ENCODE measurements around the gene NOTCH3.

NOTCH3 gene

GRCh38 chr19:15123031-15123890, 77.5 kb downstream of the NOTCH3 start:
- no peak for DNase-seq (ENCODE audit: low read depth)

GRCh38 chr19:15122331-15123030, 78.3 kb downstream of the NOTCH3 start:
- no peak for DNase-seq (ENCODE audit: low read depth)

- DNase-seq (ENCODE audit: low read depth): no peak
Observed at GRCh38 chr19:15120135-15121026, 80.4 kb downstream of the NOTCH3 start.

- DNase-seq (ENCODE audit: low read depth): no peak
Observed at GRCh38 chr19:15118789-15119494, 81.9 kb downstream of the NOTCH3 start.

- no peak for DNase-seq (ENCODE audit: low read depth)
Observed at GRCh38 chr19:15118248-15118647, 82.5 kb downstream of the NOTCH3 start.

GRCh38 chr19:15116856-15117255, 83.9 kb downstream of the NOTCH3 start:
- no peak for DNase-seq (ENCODE audit: low read depth)

- DNase-seq (ENCODE audit: low read depth): no peak
Observed at GRCh38 chr19:15115762-15116615, 84.8 kb downstream of the NOTCH3 start.

GRCh38 chr19:15115080-15115479, 85.7 kb downstream of the NOTCH3 start:
- DNase-seq (ENCODE audit: low read depth): peak; percentile 56

- peak; percentile 69 for DNase-seq (ENCODE audit: low read depth)
Observed at GRCh38 chr19:15114153-15114540, 86.6 kb downstream of the NOTCH3 start.

GRCh38 chr19:15113245-15114152, 87.3 kb downstream of the NOTCH3 start:
- DNase-seq (ENCODE audit: low read depth): no peak

- DNase-seq (ENCODE audit: low read depth): no peak
Observed at GRCh38 chr19:15112385-15112784, 88.4 kb downstream of the NOTCH3 start.

GRCh38 chr19:15111758-15112157, 89.0 kb downstream of the NOTCH3 start:
- DNase-seq (ENCODE audit: low read depth): no peak

- DNase-seq (ENCODE audit: low read depth): no peak
Observed at GRCh38 chr19:15110418-15110815, 90.4 kb downstream of the NOTCH3 start.

GRCh38 chr19:15109768-15110417, 90.9 kb downstream of the NOTCH3 start:
- DNase-seq (ENCODE audit: low read depth): no peak

All from EH (cell line).